Measurements from ENCODE around the gene MACROD1.
"Not testable (repeated sequence)": the region's sequence is repeated elsewhere in the genome, so short reads cannot be mapped to it uniquely, and the experiment has no call there.

The MACROD1 gene

GRCh38 chr11:64185175-64185692, 19.3 kb upstream of the MACROD1 start:
- DNase-seq: no peak

GRCh38 chr11:64183890-64184289, 18.0 kb upstream of the MACROD1 start:
- DNase-seq: no peak

GRCh38 chr11:64181506-64182411, 15.8 kb upstream of the MACROD1 start:
- DNase-seq: no peak

GRCh38 chr11:64180891-64181290, 15.0 kb upstream of the MACROD1 start:
- DNase-seq: no peak

DNA sequence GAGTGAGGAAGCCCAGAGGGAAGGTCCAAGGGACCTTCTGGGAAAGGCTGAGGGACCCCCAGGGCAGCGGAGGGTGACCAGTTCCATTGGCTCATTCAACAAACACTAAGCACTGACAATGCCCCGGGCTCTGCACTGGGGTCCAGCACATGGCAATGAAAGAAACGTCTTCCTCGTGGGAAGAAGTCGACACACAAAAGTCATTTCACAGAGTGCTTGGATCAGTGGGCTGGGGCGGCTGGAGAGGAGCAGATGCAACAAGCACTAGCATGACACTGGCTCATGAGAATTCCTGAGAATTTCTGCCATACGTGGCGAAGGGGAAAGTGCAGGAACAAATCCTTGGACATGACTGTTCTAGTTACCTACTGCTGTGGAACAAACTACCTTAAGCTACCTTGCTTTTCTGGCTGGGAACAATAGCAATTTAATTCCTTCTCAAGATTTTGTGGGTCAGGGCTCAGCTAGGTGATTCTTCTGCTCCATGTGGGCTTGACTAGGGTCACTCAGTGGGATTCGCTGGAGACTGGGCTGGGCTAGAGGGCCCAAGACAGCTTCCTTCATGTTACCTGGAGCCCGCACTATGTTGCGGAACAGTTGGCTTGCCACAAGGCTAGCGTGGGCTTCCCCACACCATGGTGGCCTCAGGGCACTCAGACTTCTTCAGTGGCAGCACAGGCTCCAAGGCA, 13.2 kb upstream of the MACROD1 start:
- DNase-seq: no peak

GRCh38 chr11:64178203-64178602, 12.3 kb upstream of the MACROD1 start:
- DNase-seq: no peak

GRCh38 chr11:64176751-64177150, 10.8 kb upstream of the MACROD1 start:
- no peak for DNase-seq

DNA sequence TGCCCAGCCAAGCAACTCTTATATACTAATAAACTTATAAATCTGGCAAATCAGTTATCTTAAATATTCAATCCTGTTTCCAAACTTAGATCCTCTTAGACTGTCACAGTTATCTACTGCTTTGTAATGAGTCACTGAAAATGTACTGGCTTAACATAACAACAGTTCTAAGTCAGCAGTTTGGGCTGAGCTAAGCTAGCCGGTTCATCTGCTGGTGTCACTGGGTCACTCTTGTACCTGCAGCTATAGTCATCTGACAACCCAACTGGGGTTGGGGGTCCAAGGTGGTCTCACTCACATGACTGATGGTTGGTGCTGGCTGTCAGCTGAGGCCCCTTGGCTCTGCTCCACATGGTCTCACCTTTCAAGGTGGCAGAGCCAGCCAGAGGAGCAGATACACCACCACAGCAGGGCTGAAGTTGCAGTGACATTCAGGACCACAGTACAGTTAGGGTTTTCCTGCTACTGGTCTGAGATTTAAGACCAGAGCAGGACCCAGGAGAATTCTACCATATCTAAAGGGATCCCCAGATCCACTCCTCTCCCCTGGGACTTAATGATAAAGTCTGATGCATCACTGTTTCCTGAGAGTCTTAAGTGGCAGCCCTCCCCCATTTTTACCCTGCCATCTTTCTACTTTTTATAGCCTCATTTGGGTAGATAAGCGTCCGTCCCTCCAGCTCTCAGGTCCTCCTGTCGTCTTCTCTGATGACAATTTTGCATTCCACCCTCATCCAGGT, 7.9 kb upstream of the MACROD1 start:
- no peak for DNase-seq

- DNase-seq: no peak
These were observed 4.5 kb upstream of the MACROD1 start for GRCh38 chr11:64170419-64170818.

GRCh38 chr11:64165481-64165841, 452 bp downstream of the MACROD1 start:
- no peak for DNase-seq

DNA sequence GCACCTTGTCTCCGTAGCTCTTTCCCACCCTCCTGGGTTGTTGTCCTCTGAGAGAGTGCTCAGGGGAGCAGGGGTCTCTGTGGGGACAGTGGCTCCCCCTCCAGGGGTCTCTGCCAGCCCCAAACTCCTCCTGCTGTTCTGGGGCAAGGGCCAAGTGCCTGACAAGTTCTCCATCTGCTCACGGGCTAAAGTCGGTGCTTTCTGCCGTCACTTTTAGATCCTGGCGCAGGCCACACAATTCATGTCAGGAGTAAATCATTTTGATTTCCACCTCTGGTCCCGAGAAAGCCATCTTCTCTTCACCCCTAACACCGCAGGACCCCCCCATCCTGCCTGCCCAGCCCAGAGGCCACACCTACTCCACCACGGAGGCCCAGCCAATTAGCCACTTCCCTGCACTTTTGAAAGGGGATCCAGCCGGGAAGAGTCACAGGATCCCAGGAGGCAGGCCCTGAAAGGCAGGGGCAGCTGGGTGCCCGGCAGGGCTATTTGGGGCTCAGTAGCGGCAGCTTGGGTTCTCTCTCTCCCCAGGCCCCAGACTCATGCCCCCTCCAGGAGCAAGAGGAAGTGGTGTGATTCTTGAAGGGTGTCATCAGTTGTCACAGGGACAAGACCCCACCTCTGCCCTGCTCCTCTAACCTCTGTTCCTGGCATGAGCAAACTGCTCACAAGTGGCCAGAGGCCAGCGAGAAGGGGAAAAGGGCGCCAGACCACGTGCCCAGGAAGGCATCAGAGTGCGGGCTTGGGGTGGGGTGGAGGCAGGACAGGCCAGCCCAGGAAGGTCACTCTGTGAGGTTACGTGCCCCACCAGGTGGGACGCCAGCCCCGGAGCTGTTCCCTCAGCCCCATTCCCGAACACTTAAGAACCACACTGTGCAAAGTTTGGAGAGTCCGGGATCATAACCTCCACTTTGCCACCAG, 1.3 kb downstream of the MACROD1 start:
- no peak for DNase-seq

- no peak for DNase-seq
These were observed 2.0 kb downstream of the MACROD1 start for GRCh38 chr11:64163951-64164350.

GRCh38 chr11:64162769-64163168, 3.1 kb downstream of the MACROD1 start:
- not testable (repeated sequence) for DNase-seq

- no peak for DNase-seq
These were observed 4.9 kb downstream of the MACROD1 start for GRCh38 chr11:64161037-64161436.

- no peak for DNase-seq
These were observed 8.1 kb downstream of the MACROD1 start for GRCh38 chr11:64157631-64158394.

DNA sequence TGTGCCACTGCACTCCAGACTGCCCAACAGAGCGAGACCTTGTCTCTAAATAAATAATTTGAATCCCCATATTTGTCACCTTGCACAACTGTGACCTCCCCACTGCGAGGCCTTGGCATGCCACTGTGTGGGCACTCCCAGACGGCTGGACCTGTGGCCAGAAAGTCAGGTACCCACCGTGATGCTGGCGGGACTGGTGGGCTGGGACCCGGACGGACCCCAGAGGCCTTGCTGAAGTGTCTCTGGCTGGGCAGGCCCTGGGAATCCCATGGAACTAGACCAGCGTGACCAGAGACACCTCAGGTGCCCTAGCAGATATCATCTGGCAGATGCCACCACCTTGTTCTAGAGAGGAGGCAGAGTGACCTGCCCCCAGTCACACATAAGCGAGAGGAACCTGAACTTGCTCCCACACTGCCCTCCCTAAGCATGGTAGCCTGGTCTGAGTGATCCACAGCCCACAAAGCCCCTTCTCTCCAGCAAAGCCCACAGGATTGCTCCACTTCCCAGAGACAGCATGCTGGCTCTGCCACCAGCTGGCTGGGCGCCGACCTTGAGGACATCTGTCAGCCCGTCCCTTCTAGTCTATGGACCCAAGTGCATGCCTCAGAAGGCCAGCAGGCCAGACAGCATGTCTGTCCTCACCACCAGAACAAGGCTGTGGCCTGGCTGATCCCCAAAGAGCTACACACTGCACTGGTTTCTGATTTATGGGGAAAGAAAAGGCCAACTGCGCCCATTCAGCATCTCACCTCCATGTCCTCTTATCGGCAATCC, 9.5 kb downstream of the MACROD1 start:
- no peak for DNase-seq

DNA sequence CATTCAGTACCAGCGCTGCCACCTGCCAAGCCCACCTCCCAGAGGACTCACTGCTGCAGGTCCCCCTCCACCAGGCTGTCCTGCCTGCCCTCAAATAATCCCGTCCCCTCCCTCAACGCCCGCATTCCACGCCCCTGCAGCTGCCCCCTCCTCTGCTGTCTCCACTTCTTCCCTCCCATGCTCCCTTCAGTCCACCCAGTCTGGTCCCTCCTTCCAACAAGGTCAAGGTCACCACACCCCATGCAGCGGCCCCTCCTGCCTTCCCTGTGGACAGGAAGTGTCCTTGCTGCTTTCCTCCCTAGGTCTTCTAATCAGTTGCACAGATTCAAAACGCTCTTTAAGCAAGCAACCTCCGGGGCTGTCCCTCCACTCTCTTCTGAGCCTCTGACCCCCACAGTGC, 12.1 kb downstream of the MACROD1 start:
- DNase-seq: no peak

- DNase-seq: no peak
These were observed 12.8 kb downstream of the MACROD1 start for GRCh38 chr11:64152841-64153691.

DNA sequence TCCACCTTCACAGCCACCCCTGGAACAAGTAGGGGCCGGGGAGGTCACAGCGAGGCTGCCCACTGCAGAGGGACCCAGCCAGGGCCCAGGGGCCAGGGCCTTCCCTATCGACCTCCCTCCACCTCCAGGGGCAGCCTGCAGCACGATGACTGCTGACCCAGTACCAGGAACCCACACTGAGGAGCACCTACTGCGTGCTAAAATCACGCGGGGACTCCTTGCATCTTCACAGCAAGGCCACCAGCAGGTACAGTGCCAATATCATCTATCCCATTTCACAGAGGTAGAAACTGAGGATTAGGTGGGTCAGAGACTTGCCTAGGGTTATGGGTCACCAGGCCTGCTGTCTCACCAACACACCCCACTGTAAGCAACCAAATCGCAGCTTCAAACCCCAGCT, 14.6 kb downstream of the MACROD1 start:
- DNase-seq: no peak

All from NCI-H1048 (cell line).